MM.1S (cell line): ENCODE results near the gene MYO1C.

ENCODE experiments used
- DNase-seq: peaks from one replicate; pipeline ENCODE4 v3.0.0-alpha.2; 2015
- H2AFZ ChIP-seq: fragments of 300-600 bp; sonication (generic); 2 replicates; pipeline ENCODE4 v1.6.0; 2016; ENCODE audit warnings: antibody characterized with exemption, low read length
- H3F3A ChIP-seq: fragments of 300-600 bp; sonication (generic); 2 replicates; pipeline ENCODE4 v1.6.1; 2016; ENCODE audit warnings: mild to moderate bottlenecking, antibody characterized with exemption, low read length, moderate library complexity, mixed read lengths; ENCODE audit not compliant: insufficient read depth
- H3K27ac ChIP-seq: fragments of 300-600 bp; sonication (generic); 2 replicates; pipeline ENCODE4 v1.5.1; 2016; ENCODE audit warnings: mild to moderate bottlenecking, low read length
- H3K27me3 ChIP-seq: fragments of 300-600 bp; sonication (generic); replicated peaks from 2 replicates; pipeline ENCODE4 v1.6.0; 2016; ENCODE audit warnings: low read length; ENCODE audit not compliant: insufficient read depth
- H3K36me3 ChIP-seq: fragments of 300-600 bp; sonication (generic); replicated peaks from 2 replicates; pipeline ENCODE4 v1.6.1; 2016; ENCODE audit warnings: mild to moderate bottlenecking, low read length, mixed read lengths; ENCODE audit not compliant: insufficient read depth
- H3K4me1 ChIP-seq: fragments of 300-600 bp; sonication (generic); 2 replicates; pipeline ENCODE4 v1.6.1; 2016; ENCODE audit warnings: low read length, mixed read lengths
- H3K4me2 ChIP-seq: fragments of 300-600 bp; sonication (generic); 2 replicates; pipeline ENCODE4 v1.6.0; 2016; ENCODE audit warnings: low read depth, low read length
- H3K4me3 ChIP-seq: fragments of 300-600 bp; sonication (generic); 2 replicates; pipeline ENCODE4 v1.5.1; 2016; ENCODE audit warnings: low read length, mixed read lengths
- H3K79me2 ChIP-seq: fragments of 300-600 bp; sonication (generic); 2 replicates; pipeline ENCODE4 v1.6.1; 2016; ENCODE audit warnings: mixed run types, low read length, mixed read lengths
- H3K9ac ChIP-seq: fragments of 300-600 bp; sonication (generic); 2 replicates; pipeline ENCODE4 v1.6.1; 2016; ENCODE audit warnings: low read length, mixed read lengths
- H3K9me2 ChIP-seq: fragments of 300-600 bp; sonication (generic); replicated peaks from 2 replicates; pipeline ENCODE4 v1.6.1; 2016; ENCODE audit warnings: mild to moderate bottlenecking, low read length, mixed read lengths; ENCODE audit not compliant: insufficient read depth
- H3K9me3 ChIP-seq: fragments of 300-600 bp; sonication (generic); replicated peaks from 2 replicates; pipeline ENCODE4 v1.6.1; 2016; ENCODE audit warnings: mild to moderate bottlenecking, low read length, mixed read lengths; ENCODE audit not compliant: insufficient read depth
- H4K20me1 ChIP-seq: fragments of 300-600 bp; sonication (generic); 2 replicates; pipeline ENCODE4 v1.6.1; 2016; ENCODE audit warnings: mild to moderate bottlenecking, low read length, moderate library complexity, mixed read lengths; ENCODE audit not compliant: insufficient read depth
- CTCF ChIP-seq: fragments of 300-600 bp; sonication (generic); IDR thresholded peaks from 2 replicates; pipeline ENCODE4 v1.5.1; 2016; ENCODE audit warnings: antibody characterized with exemption, low read length, mixed read lengths
- EZH2 ChIP-seq: fragments of 300-600 bp; sonication (generic); optimal IDR thresholded peaks from 2 replicates; pipeline ENCODE3; 2017; ENCODE audit warnings: low read depth, mild to moderate bottlenecking, antibody characterized with exemption, low read length, mixed read lengths
- EZH2phosphoT487 ChIP-seq: fragments of 300-600 bp; sonication (generic); IDR thresholded peaks from 2 replicates; pipeline ENCODE4 v1.6.1; 2018; ENCODE audit warnings: antibody characterized with exemption, low read length

MYO1C gene

GRCh38 chr17:1467898-1468492, 24.5 kb downstream of the MYO1C start:
- no peak for DNase-seq
- Histone ChIP-seq H3K4me2 (no peak overlapping the region), H3K36me3 (no peaks in the 10 kb centered on the region)

GRCh38 chr17:1467258-1467657, 25.2 kb downstream of the MYO1C start:
- Histone ChIP-seq H3F3A (peaks cover 3% of the 10 kb centered on the region; the same call in 1 of the 2 replicates), H4K20me1 (no peaks in the 10 kb centered on the region), H3K9ac (no peak overlapping the region), H3K27ac (no peak overlapping the region), H3K4me3 (no peak overlapping the region), H3K27me3 (no peaks in the 10 kb centered on the region), H2AFZ (no peak overlapping the region), H3K36me3 (no peaks in the 10 kb centered on the region), H3K4me1 (peaks cover 12% of the 10 kb centered on the region), H3K9me2 (no peaks in the 10 kb centered on the region), H3K9me3 (no peaks in the 10 kb centered on the region), H3K79me2 (no peaks in the 10 kb centered on the region), H3K4me2 (no peak overlapping the region)
- no peak for DNase-seq
- TF ChIP-seq EZH2 (no peak), CTCF (no peak), EZH2phosphoT487 (no peak)

More at GRCh38 chr17:1467898-1468492, 24.5 kb downstream of the MYO1C start:
- Histone ChIP-seq H2AFZ (no peak overlapping the region), H3K27ac (no peak overlapping the region), H3K4me3 (no peak overlapping the region), H3K4me1 (peaks cover 6% of the 10 kb centered on the region), H3K9me3 (no peaks in the 10 kb centered on the region), H3K9ac (no peak overlapping the region), H3F3A (peaks cover 3% of the 10 kb centered on the region; the same call in 1 of the 2 replicates), H4K20me1 (no peaks in the 10 kb centered on the region), H3K9me2 (no peaks in the 10 kb centered on the region), H3K27me3 (no peaks in the 10 kb centered on the region), H3K79me2 (no peaks in the 10 kb centered on the region)
- TF ChIP-seq EZH2phosphoT487 (no peak), EZH2 (no peak), CTCF (no peak)

GRCh38 chr17:1464186-1464585, 28.3 kb downstream of the MYO1C start:
- no peaks in the 10 kb centered on the region for H3K79me2 ChIP-seq
- H4K20me1 ChIP-seq, result no peaks in the 10 kb centered on the region
- no peaks in the 10 kb centered on the region for H3K9me3 ChIP-seq
- TF ChIP-seq EZH2phosphoT487 (no peak), CTCF (no peak), EZH2 (no peak)
- H3K4me3 ChIP-seq, result no peak overlapping the region
- no peak overlapping the region for H3K4me2 ChIP-seq
- peaks cover 3% of the 10 kb centered on the region; the same call in 1 of the 2 replicates for H3F3A ChIP-seq
- H2AFZ ChIP-seq, result no peak overlapping the region
- H3K4me1 ChIP-seq, result peaks cover 12% of the 10 kb centered on the region
- no peaks in the 10 kb centered on the region for H3K27me3 ChIP-seq
- no peak overlapping the region for H3K9ac ChIP-seq
- H3K27ac ChIP-seq, result no peak overlapping the region
- H3K36me3 ChIP-seq, result no peaks in the 10 kb centered on the region
- no peak for DNase-seq
- H3K9me2 ChIP-seq, result no peaks in the 10 kb centered on the region
